Breast epithelium (tissue), 4 donors: ENCODE results near the gene NHLRC2. TPM values are rescaled to one million over a fixed set of nuclear protein-coding genes. Genes with fewer than 3 reads are reported as not detected.

ENCODE experiments used
- DNase-seq, 2 donors: peaks; one replicate each; pipeline ENCODE4 v3.0.0-alpha.2; 2019; ENCODE audit warnings: low spot score in 2 of 2
- H3K27ac ChIP-seq, 2 donors: fragments of 200-600 bp; sonication (generic) in 1 of 2; one replicate each; pipeline ENCODE4 v1.5.1; 2016 to 2019; ENCODE audit warnings: mild to moderate bottlenecking in 1 of 2
- H3K27me3 ChIP-seq, 2 donors: fragments of 200-600 bp; sonication (generic) in 1 of 2; one replicate each; pipeline versions ENCODE4 v1.5.1 to v1.6.0; 2017 to 2019; ENCODE audit warnings: control low read depth in 1 of 2, mild to moderate bottlenecking in 1 of 2
- H3K36me3 ChIP-seq: fragments of 200-600 bp; one replicate; pipeline ENCODE4 v1.5.1; 2019
- H3K4me1 ChIP-seq, 2 donors: fragments of 200-600 bp; sonication (generic); one replicate each; pipeline ENCODE4 v1.5.1; 2016 to 2019; ENCODE audit warnings: control low read depth in 1 of 2
- H3K4me3 ChIP-seq, 3 donors: fragments of 200-600 bp; sonication (generic); 1 replicate in 2 of 3; 2 replicates in 1 of 3; pipeline ENCODE4 v1.5.1; 2016 to 2019; ENCODE audit warnings: mild to moderate bottlenecking in 3 of 3, moderate library complexity in 2 of 3
- H3K9me3 ChIP-seq, 2 donors: fragments of 200-600 bp; sonication (generic) in 1 of 2; one replicate each; pipeline ENCODE4 v1.5.1; 2016 to 2019; ENCODE audit warnings: control low read depth in 1 of 2
- POLR2A ChIP-seq: fragments of 450-650 bp; IDR thresholded peaks from one replicate; pipeline ENCODE4 v1.6.1; 2016; ENCODE audit warnings: antibody characterized with exemption, mild to moderate bottlenecking, moderate library complexity
- POLR2AphosphoS5 ChIP-seq, 3 donors: sonication (generic); formaldehyde crosslinking; IDR thresholded peaks; one replicate each; pipeline ENCODE4 v1.6.1; 2017; ENCODE audit warnings: antibody characterized with exemption in 3 of 3
- intact Hi-C: fragments of 100-400 bp; cut with DNase I; formaldehyde crosslinking; loops from one replicate; pipeline ENCODE4 v1.15.1; 2023; ENCODE audit warnings: low total_unique reads
- total RNA-seq, 3 donors: library from RNA; depleted of rRNA; stranded (reverse); fragments of >200 nt; gene quantifications; one replicate each; pipeline ENCODE4 v1.1.0, GENCODE V29; 2016
- TF ChIP-seq, protein P1 (sequence below), 3 donors: fragments of 450-650 bp; IDR thresholded peaks; one replicate each; pipeline ENCODE4 v1.5.1; 2016 to 2017; ENCODE audit warnings: antibody characterized with exemption in 3 of 3, mild to moderate bottlenecking in 3 of 3, moderate library complexity in 3 of 3

The NHLRC2 gene
- total RNA-seq, 3 donors from 2014 or later, result 36.4 to 84.3 (median 56.0) TPM

- H3K27ac ChIP-seq, result no peak overlapping the region
- no peaks in the 10 kb centered on the region for H3K27me3 ChIP-seq
- TF ChIP-seq, protein P1, sequence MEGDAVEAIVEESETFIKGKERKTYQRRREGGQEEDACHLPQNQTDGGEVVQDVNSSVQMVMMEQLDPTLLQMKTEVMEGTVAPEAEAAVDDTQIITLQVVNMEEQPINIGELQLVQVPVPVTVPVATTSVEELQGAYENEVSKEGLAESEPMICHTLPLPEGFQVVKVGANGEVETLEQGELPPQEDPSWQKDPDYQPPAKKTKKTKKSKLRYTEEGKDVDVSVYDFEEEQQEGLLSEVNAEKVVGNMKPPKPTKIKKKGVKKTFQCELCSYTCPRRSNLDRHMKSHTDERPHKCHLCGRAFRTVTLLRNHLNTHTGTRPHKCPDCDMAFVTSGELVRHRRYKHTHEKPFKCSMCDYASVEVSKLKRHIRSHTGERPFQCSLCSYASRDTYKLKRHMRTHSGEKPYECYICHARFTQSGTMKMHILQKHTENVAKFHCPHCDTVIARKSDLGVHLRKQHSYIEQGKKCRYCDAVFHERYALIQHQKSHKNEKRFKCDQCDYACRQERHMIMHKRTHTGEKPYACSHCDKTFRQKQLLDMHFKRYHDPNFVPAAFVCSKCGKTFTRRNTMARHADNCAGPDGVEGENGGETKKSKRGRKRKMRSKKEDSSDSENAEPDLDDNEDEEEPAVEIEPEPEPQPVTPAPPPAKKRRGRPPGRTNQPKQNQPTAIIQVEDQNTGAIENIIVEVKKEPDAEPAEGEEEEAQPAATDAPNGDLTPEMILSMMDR (IDR thresholded peaks at IDR 0.05), result no peak
- TF ChIP-seq POLR2AphosphoS5 (IDR thresholded peaks at IDR 0.05), result no peak
- TF ChIP-seq POLR2A, result no peak
- H3K4me3 ChIP-seq, result no peak overlapping the region
- H3K36me3 ChIP-seq, result no peaks in the 10 kb centered on the region
- no peaks in the 10 kb centered on the region for H3K4me1 ChIP-seq
- intact Hi-C loops, result no loop called here
- H3K9me3 ChIP-seq, result no peaks in the 10 kb centered on the region
- no peak for DNase-seq
These were observed 111.2 kb downstream of the NHLRC2 start for GRCh38 chr10:113965683-113966082.

Other genes starting within 250 kb of the NHLRC2 start
- not detected for gene NRAP, start 190.6 kb upstream of the NHLRC2 start, total RNA-seq
- gene CASP7, start 174.7 kb upstream of the NHLRC2 start, total RNA-seq, result 10 to 100 TPM; 19.0 to 27.2 (median 24.3) TPM
- gene PLEKHS1, start 103.0 kb upstream of the NHLRC2 start, total RNA-seq, result 10 to 100 TPM in 2 of 3 donors, not detected in 1; 23.6 to 30.0 TPM
- 1 to 10 TPM; 4.0 to 7.5 (median 4.3) TPM for gene DCLRE1A, start 579 bp upstream of the NHLRC2 start, total RNA-seq
- gene ADRB1, start 189.2 kb downstream of the NHLRC2 start, total RNA-seq, result 1 to 10 TPM in 2 of 3 donors, under 1 TPM in 1; 0.66 to 2.4 (median 1.3) TPM